H1 (cell line): ENCODE measurements around the gene OSBPL6. TPM values are rescaled to one million over a fixed set of nuclear protein-coding genes. Genes with fewer than 3 reads are reported as not detected.

Experiments
- E2F6 ChIP-seq: IDR thresholded peaks from 2 replicates; pipeline ENCODE4 v1.6.1; 2012; ENCODE audit warnings: inconsistent platforms
- HDAC2 ChIP-seq, 2 experiments: fragments of 300-600 bp in 1 of 2; sonication (generic) in 1 of 2; IDR thresholded peaks; 2 replicates each; pipeline ENCODE4 v1.6.1; 2011 to 2012; ENCODE audit warnings: low read depth in 2 of 2, low read length in 2 of 2, mild to moderate bottlenecking in 2 of 2, moderate library complexity in 2 of 2, borderline replicate concordance in 1 of 2, inconsistent platforms in 1 of 2
- USF2 ChIP-seq: IDR thresholded peaks from 2 replicates; pipeline ENCODE4 v1.6.1; 2011; ENCODE audit warnings: low read length, improper control_type of control experiment
- polyA plus RNA-seq, 7 experiments: library from polyadenylated mRNA; depleted of rRNA in 3 of 7; stranded (reverse) in 5 of 7; unstranded in 2 of 7; fragments of >200 nt in 5 of 7; fragments of 200-250 nt in 2 of 7; gene quantifications; 1 replicate in 5 of 7; 2 replicates in 1 of 7; 4 replicates in 1 of 7; pipeline versions ENCODE4 v1.2.1 to v1.2.3, GENCODE V29; 2011 to 2013; ENCODE audit warnings: missing spikeins in 2 of 7, mixed read lengths in 2 of 7
- total RNA-seq: library from RNA; stranded (reverse); fragmentation: NEBNext Ultra II Directional; extraction: Animal tissue kit (Norgen Biotek cat#: 25700); gene quantifications from 2 replicates; pipeline ENCODE4 v1.2.1, GENCODE V29; 2021

OSBPL6 gene
- total and polyA plus RNA-seq, 2 of the 8 experiments (the other 6 are each of a cell fraction or from before 2014, with no cell fraction given): 1.7 to 5.6 TPM

GRCh38 chr2:178284613-178285286 is 90.4 kb downstream of the OSBPL6 start (continued):
- TF ChIP-seq USF2 (no peak), HDAC2 (IDR thresholded peaks at IDR 0.05; ENCODE audit: borderline replicate concordance in 1 of 2, low read depth in 2 of 2, low read length in 2 of 2) (no peak), E2F6 (no peak)
